ENCODE results near the gene CHD1.
A peak's percentile ranks its signal among the peaks of the same experiment; 100 is the strongest.

Gene CHD1

DNA sequence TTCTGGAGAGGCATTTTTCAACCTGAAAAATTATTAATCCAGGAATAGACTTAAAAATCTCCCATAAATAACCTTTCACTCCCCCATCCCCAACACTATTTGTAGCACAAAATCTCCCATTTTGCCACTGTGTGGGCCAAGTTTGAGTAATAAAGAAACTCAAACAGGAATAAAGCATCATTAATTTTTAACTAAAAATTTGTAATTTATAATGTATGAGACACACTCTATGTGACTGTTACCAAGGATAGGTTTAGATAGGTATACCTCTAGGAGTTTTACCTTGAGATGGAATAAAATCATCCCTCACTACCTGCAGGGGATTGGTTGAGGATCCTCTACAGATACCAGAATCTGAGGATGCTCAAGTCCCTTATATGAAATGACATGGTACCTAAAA is 30.1 kb downstream of the CHD1 start:
- no peak for DNase-seq

- DNase-seq = no peak
These were observed 37.2 kb downstream of the CHD1 start for GRCh38 chr5:98891591-98891990.

GRCh38 chr5:98880598-98880997 is 48.2 kb downstream of the CHD1 start:
- DNase-seq = no peak

DNA sequence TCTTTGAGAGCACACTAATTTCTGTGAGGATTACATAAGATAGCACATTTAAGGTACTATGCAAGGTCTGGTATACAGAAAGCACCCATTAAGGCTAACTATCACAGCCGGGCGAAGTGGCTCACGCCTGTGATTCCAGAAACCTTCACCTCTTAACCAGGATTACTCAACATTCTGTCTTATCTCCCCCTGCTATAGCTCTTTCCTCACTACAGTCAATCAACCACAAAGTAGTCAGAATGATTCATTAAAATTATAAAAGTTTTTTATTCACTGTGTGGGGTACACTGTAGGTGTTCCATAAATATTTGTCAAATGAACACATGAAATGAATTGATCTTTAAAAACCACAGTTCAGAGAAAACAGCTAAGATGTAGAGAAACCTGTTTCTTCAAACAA is 48.7 kb downstream of the CHD1 start:
- DNase-seq = no peak

DNA sequence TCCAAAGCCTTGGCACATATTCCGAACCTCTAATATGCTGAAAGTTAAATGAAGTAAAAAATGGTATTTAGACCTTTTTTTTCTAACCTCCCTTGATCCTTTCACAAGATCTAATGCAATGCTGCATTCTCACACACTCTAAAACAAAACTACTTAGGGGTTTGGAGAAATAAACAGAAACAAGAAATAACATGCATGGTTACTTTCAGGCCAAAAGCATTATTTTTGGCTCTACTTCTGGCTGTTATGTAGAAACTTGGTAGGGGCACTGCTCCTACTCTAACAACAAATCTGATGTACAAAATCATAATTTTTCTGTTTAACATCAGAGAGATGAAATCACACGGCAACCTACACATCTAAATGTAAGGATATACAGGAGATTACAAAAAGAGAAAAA is 51.2 kb downstream of the CHD1 start:
- DNase-seq = no peak

GRCh38 chr5:98872674-98873073 is 56.1 kb downstream of the CHD1 start:
- peak; percentile 6 for DNase-seq

DNA sequence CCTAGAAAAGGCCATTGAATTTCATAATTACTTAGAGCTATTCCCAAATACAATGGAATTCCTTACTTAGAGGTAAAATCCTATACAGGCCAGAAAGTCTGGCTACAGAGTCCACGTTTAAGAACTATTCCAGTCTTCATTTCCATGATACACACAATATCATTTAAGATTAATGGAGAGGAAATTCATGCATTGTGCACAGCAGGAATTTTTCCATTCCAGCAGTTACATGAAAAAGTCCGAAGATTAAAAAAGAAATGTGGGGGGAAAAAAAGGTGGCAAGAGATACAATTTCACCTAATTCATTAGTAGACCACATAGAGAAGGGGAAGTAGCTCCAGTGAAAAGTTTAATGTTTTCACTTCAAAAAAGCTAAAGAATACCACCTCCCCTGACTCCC is 63.1 kb downstream of the CHD1 start:
- no peak for DNase-seq

DNA sequence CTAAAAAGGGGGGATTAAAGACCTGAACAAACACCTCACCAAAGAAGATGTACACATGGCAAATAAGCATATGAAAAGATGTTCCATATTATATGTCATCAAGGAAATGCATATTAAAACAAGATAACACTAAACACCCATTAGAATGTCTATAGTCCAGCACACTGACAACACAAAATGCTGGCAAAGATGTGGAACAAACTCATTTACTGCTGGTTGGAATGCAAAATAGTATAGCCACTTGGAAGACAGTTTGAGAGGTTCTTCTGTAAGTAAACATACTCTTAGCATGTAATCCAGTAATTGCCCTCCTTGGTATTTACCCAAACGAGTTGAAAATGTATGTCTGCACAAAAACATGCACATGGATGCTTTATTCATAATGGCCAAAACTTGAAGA is 81.8 kb downstream of the CHD1 start:
- DNase-seq = peak; percentile 1

DNA sequence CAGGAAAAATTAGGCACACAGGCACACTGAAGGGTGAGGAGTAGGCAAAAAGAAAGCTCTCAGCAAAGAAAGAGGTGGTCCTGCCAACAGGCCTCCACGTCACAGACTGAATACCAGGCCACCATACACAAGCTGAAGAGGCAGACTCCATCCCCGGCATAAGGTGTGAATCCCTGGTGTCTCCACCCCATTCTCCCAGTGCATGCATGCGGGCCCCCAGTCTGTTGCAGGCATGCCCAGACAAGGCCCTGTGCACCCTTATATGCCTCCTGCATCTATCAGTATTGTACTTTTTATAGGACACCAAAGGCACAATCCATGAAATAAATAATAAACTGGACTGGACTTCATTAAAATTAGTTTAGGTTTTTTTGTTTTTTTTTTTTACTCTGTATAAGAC is 82.3 kb downstream of the CHD1 start:
- DNase-seq = no peak

DNA sequence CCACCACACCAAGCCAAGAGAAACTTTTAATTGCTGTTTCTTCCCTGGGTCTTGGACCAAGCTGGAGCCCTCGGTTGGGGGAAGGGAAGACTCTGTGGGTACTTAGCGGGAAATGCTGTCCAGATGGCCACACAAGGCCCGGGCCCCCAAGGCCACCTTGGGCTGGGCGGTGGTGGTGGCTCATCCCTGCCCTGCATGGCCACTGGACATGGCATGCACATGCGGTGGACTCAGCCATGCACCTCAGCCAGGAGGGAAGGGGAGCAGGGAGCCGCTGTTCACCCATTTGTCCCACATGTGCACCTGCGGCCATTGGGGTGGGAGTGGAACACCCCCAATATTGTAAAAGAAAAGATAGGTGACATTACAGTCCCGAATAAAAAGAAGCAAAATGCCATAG is 82.9 kb downstream of the CHD1 start:
- DNase-seq = no peak

DNA sequence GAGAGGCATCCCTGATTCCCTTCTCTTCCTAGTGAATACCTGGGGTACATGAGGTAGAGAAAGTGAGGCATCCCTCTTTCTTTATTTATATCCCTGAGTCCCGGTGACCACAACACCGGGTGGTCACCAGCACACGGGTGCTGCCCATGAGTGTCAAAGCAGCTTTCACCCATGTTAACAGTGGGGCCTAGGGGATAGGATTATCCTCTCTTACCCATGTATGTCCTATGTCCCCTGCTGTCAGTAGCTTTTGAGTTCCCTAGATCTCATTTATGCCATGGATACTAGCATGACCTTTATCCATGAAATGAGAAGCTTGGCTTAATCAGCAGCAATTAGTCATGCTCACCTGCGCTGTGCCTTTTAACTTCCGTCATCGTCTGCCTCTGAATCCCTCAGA is 83.9 kb downstream of the CHD1 start:
- DNase-seq = no peak

- DNase-seq = no peak
These were observed 85.3 kb downstream of the CHD1 start for GRCh38 chr5:98843481-98843880.

DNA sequence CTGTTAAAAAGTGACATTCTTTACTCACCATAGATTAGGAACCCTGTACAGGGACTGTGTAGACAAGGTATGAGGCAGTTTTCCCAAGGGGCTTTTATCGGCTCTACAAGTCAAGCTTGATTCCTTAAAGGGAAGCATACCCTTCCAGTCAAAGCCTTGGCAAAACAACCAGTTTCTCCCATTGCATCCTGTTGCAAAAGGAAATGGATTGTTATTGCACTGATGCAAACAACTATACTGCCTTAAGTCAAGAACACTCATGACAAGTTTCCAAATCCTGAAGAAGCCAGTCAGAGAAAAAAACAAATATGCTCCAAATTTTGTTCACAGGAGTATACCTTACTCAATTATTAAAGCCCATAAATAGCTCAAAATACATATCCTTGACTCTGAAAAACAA is 87.9 kb downstream of the CHD1 start:
- no peak for DNase-seq

DNA sequence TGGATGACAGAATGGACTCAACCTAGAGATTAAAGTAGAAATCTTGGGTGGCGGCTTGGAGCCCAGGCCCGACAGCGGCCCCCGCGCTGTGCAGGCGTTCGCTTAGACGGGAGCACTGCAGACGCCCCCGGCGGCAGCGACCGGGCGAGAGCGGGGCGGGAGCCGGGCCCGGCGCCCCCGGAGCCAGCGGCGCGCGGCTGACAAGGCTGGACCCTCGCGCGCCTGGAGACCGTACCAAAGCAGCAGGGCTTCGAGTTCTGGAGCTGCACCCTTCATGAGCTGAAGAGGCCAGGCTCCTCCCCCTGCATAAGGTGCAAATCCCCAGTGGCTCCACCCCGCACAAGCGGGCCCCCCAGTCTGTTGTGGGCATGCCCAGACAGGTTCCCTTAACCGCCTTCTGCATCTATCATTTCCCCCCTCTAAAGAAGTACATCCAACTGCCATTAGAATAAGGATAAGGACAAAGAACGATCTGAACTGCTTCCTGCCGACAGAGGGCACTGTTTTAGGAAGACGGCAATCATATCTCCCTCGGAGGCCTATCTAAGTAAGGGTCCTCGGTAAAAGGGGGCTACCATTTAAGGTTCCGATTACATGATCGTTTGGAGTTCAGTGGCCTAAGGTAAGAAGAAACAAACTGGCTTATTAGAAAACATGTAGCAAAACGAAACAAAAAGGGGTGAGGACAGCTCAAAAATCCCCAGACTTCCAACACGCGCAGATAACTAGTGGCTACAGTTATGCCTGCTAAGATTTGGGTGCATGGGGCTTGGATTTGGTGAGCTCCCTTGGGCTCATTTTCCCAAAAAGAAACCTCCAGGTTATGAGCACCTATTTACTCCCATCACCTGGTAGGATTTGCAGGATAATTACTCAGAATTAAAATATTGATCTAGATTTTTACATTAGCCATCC is 89.1 kb downstream of the CHD1 start:
- peak; percentile 1 for DNase-seq

DNA sequence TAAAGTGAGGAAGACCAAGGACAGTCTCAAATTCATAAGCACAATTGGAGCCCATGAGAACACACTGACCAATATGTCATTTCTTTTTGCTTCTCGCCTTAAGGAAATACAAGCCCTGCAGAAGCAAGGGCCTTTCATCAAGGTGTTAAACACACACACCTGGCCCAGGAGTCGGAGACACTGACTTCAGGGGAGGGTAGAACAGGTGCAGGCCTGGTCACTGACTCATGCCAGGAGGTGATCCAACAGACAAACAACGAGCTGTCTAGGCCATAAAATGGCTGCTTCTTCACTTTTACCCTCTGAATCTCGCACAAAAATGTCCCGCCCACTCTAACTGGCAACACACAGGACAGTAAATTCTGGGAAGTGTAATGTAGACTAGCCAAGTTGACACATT is 92.6 kb downstream of the CHD1 start:
- DNase-seq = no peak

- DNase-seq = no peak
These were observed 101.1 kb downstream of the CHD1 start for GRCh38 chr5:98827588-98828284.

GRCh38 chr5:98827161-98827560 is 101.6 kb downstream of the CHD1 start:
- peak; percentile 59 for DNase-seq

DNA sequence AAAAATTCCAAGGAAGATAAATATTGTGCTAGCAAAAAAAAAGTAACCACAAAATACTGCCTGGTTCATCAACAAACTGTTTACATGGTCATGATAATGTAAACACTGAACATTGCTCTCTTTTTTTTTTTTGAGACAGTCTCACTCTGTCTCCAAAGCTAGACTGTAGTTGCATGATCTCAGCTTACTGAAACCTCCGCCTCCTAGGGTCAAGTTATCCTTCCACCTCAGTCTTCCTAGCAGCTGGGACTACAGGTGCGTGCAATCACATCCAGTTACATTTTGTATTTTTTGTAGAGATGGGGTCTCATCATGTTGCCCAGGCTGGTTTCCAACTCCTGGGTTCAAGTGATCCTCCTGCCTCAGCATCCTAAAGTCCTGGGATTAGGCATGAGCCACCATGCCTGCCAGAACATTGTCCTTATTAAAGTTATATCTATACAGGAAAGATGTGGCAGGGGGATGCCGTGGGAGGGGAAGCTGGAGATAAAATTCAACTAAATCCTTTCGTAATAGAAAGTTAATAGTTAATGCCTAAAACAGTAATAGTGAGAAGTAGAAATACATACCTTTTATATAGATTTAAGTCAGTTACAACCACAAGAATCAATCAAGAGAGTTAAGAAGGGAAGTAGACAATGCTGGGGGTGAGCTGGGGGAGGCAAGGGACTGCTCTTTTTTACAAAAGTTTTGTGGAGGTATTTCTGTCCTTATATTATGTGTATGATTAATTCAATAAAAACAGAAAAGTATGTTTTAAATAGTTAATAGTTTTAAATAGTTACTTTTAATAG is 103.0 kb downstream of the CHD1 start:
- DNase-seq = no peak

GRCh38 chr5:98816582-98817222 is 112.1 kb downstream of the CHD1 start:
- DNase-seq = no peak

- DNase-seq = no peak
These were observed 115.1 kb downstream of the CHD1 start for GRCh38 chr5:98813755-98814154.

DNA sequence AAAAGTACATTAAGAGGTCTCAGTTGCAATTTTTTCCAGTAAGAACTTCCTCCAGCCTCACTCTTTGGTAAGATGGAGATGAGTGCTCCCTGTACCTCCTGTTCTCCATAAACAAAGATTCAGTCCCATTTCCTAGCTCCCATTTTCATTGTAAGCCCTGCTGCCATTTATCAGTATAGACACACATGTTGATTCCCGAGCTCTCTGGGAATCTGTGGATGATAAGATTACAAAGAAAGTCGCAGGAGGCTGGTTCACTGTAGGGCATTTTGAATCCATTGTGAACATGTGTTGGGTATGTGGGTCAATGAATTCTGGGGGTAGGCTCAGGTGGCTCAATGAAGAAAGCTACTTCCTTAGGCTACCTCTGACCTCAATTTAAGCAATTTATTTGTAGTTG is 118.6 kb downstream of the CHD1 start:
- DNase-seq = no peak

GRCh38 chr5:98807806-98808205 is 121.0 kb downstream of the CHD1 start:
- DNase-seq = no peak

DNA sequence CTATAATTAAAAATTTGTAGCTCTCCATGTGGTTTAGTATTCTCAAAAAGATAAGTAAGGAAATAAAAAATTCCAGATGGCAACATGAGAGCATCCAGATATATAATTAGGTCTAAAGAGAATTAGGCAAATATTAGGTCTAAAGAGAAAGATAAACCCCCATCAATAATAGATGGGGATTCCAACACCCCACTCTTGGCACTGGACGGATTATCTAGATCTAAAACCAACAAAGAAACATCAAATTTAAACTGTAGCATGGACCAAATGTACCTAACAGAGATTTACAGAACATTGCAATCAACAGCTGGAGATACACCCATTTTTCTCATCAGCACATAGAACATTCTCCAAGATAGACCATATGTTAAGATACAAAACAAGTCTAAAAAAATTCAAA is 123.7 kb downstream of the CHD1 start:
- DNase-seq = no peak
